Skin of body (tissue), 2 donors: Measurements from ENCODE around the gene CEP104. TPM values are rescaled to one million over a fixed set of nuclear protein-coding genes. Genes with fewer than 3 reads are reported as not detected.

Experiments used
- DNase-seq: peaks from one replicate; lab custom pipeline; 2025; lab: John Stamatoyannopoulos, UW
- total RNA-seq: library from RNA; depleted of rRNA; stranded (reverse); fragments of >200 nt; gene quantifications from one replicate; pipeline ENCODE4 v1.2.3, GENCODE V29; 2014

The CEP104 gene
- total RNA-seq, 1 donor from 2014 or later = 30.7 TPM

DNA sequence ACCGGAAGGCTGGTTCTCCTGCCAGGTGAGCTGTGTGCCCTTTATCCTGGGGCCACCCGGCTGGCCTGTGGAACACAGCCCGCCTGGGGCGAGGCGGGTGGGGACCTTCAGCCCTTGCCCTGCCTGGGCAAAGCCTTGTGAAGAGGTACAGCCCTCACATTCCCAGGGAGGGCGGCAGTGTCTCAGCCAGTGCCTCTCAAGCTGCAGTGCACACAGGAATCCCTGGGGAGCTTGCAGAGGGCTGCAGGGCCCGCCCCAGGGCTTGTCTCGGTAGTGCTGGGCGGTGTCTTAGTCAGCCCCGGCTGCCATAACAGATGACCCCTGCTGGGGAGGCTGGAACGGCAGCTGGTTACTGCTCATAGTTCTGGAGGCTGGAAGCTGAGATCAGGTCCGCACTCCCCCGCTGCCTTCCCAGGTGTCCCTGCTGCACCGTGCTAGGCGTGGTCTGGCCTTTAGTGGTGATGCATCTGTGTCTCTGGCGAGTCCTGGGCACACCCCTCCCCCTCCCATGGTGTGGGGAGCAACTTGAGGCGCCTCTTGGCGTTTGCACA lies 12.8 kb upstream of the CEP104 start:
- no peak for DNase-seq

GRCh38 chr1:3868464-3869006 lies 11.5 kb upstream of the CEP104 start:
- DNase-seq = no peak

DNA sequence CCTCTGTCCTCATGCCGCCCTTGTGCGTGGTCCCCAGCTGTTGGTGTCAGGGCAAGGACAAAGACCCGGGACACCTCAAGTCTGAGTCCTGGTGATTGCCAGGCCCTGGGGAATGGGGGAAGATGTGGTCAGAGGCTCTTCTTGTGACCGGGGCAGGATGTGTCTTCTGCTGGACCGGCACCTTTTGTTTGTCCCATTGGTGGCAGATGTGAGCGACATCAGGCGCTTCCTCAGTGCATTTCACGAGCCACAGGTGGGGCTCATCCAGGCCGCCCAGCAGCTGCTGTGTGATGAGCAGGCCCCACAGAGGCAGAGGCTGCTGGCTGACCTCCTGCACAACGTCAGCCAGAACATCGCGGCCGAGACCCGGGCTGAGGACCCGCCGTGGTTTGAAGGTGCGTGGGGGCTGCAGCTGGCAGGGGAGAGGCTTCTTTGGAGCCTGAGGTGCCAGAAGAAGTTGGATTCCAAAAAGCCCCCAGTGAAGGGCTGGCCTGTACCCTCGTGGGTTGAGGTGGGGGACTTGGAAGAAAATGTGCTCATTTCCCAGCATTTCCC lies 8.7 kb upstream of the CEP104 start:
- DNase-seq = no peak

DNA sequence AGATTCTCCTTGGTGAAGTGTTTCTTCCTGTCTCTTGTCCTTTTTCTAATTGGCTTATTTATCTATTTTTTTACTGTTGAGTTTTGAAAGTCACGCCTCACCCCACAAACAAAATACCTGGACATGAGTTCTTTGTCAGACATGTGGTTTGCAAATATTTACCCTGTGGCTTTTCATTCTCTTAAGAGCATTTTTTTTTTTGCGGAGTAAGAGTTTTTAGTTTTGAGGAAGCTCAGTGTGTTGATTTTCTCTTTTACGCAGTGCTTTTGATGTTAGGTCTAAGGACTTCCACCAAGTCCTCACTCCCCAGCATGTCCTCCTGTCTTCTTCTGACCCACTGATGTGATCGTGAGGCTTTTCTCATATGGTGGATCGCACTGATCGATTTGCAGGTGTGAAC lies 7.9 kb upstream of the CEP104 start:
- DNase-seq = no peak

- no peak for DNase-seq
Measured at GRCh38 chr1:3863231-3863935, 6.4 kb upstream of the CEP104 start.

GRCh38 chr1:3858231-3858981 lies 1.4 kb upstream of the CEP104 start:
- no peak for DNase-seq

GRCh38 chr1:3857791-3858129 lies 749 bp upstream of the CEP104 start:
- no peak for DNase-seq

DNA sequence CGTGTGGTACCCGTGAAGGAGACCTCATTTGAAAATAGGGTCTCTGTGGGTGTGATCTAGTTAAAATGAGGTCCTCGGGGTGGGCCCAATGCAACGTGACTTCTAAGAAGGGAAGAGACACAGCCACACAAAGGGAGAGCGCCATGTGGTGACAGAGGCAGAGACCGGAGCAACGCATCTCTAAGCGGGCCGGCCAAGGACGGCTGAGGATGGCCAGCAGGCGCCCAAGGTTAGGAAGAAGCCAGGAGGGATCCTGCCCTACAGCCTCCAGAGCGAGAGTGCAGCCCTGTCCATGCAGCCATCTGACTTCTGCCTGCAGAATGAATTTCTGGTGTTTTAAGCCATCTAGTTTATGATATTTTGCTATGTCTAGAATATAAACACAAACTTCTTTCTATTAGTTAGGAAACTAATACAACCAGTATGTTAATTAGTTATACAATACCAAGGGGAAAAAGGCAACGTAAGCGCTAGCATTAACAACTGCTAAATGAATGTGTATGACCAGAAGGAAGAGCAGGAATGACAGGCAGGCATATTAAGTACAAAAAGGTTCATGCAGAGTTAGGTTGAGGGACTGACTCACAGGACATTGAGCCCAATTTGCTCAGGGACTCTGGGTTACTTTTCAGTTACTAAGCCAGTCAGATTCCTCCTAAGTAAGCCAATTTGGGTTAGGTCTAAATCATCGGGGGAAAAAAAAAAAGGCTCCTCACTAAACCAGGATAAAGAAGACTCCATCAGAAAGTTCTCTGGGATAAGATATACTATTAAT lies 4.1 kb downstream of the CEP104 start:
- DNase-seq = no peak

GRCh38 chr1:3852091-3852490 lies 4.9 kb downstream of the CEP104 start:
- no peak for DNase-seq

DNA sequence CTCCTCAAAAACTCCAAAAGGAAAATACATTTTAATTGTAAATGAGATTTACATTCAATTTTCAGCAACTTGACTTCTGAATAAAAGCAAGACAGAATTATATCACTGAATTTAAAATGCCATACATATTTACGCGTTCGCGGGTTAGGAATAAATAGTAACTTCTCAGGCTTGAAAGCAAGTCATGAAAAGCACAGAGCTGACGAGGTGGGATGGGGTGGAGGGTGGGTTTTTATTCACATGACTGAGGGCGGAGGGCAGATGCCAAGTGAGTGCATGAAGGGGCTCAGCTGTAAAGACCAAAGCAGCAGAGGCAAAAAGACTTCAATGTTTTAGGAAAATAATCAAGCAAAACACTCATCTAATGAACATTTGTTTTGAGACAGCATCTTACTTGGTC lies 5.7 kb downstream of the CEP104 start:
- no peak for DNase-seq

DNA sequence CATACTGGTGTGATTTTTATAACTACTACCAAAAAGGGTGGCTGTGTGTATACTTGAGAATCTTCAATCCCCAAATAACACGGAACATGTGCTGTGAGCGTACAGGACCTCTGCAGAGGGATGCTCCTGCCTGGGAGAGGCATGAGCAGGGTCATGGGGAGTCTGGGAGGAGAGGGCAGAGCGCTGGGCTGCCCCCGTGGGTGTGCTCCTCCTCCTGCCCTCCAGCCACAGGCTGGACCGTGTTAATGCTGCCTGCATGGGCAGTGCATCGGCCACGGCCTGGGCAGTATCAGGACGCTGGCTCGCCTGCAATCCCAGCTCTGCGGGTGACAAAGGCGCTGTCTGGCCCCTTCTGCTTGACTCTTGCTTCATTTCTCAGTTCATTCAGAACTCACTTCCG lies 6.2 kb downstream of the CEP104 start:
- DNase-seq = no peak

DNA sequence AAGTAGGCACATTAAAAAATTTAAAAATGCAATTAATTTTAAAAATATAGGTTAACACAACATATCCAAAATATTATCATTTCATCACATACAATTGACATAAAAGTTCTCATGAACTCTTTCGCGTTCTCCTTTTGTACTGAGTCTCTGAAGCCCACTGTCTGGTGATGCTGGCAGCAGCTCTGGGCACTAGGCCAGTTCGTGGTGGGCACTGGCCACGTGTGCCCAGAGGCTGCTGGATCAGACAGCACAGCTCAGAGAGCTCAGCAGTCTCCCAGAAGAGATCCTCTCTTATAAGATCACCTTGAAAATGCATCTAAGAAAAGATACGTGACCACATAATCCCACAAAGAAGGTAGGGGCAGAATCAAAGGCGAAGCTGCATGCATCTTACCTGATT lies 9.9 kb downstream of the CEP104 start:
- DNase-seq = no peak

GRCh38 chr1:3846541-3846940 lies 10.5 kb downstream of the CEP104 start:
- no peak for DNase-seq

DNA sequence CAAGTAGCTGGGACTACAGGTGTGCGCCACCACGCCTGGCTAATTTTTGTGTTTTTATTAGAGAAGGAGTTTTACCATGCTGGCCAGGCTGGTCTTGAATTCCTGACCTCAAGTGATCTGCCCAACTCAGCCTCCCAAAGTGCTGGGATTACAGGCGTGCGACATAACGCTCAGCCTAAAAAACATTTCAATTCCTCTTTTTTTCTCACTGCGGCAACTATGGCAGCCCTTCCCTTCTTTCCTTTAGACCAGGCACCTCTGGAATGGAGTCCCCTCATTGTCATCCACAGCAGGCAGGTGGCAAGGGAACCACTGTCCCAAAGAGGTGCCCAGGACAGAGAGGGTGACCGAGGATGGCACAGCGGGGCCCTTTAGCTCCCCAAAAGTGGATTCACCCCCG lies 14.1 kb downstream of the CEP104 start:
- DNase-seq = no peak

GRCh38 chr1:3841491-3841890 lies 15.5 kb downstream of the CEP104 start:
- DNase-seq = no peak

GRCh38 chr1:3838788-3839187 lies 18.2 kb downstream of the CEP104 start:
- no peak for DNase-seq

- DNase-seq = no peak
Measured at GRCh38 chr1:3837685-3838084, 19.3 kb downstream of the CEP104 start.

DNA sequence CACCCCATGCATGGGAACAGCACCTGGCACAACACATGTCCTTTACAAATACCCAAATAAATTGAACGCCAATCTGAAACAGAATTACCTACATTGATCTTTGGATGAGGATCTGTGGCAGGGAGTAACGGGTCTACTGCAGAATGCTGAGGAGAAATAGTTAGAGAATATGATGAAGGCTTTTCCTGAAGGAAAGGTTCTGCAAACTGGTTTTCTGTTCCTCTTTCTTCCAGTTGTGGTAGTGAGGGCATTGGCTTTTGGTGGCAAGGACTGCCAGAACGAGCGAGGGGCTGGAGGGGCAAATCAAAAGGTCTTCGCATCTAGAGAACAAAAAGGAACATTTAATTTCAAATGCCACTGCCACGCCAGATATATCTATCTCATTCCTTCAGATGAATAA lies 19.8 kb downstream of the CEP104 start:
- DNase-seq = no peak

- DNase-seq = no peak
Measured at GRCh38 chr1:3836421-3836820, 20.6 kb downstream of the CEP104 start.

DNA sequence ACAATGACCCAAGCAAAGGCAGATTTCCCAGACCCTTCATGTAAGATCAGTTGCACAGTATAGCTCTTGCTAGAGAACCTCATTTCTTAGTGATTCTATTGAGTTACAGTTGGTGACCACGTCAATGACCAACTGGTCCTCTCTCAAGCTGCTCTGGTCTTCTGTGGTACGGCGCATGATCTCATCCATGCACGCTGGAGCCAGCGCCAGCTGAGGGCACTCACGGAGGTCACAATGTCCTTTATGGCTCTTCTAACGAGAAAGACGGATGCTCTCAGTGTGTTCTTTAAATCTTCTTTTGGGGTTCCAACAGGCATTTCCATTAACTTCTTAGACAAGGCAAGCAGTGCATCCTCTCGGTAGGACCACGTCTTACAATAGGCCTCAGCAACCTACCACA lies 22.3 kb downstream of the CEP104 start:
- DNase-seq = no peak

GRCh38 chr1:3831689-3832088 lies 25.3 kb downstream of the CEP104 start:
- DNase-seq = no peak

DNA sequence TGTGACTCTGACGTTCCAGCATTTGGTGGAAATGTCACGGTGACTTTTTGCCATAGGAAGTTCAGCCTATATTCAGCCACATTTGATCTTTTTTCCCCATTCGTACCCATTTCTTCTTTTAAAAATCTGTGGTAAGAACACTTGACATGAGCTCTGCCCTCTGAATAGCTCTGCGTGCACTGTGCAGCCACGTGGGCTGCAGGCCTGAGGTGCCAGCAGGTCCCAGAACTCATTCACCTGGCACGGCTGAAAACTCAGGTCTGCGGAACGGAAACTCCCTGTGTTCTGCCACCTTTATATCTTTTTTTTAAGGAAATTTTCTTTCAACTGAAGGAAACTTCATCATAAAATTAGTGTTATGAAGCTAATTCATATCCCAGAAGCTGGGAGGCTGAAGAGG lies 28.6 kb downstream of the CEP104 start:
- no peak for DNase-seq
